Measurements from ENCODE around the gene MRI1. TPM values are rescaled to one million over a fixed set of nuclear protein-coding genes. Genes with fewer than 3 reads are reported as not detected.

MRI1 gene
- total and polyA plus RNA-seq, 2 donors (not counting 3 experiments of a cell fraction or from before 2014, with no cell fraction given), result 56.2 to 63.2 TPM

DNA sequence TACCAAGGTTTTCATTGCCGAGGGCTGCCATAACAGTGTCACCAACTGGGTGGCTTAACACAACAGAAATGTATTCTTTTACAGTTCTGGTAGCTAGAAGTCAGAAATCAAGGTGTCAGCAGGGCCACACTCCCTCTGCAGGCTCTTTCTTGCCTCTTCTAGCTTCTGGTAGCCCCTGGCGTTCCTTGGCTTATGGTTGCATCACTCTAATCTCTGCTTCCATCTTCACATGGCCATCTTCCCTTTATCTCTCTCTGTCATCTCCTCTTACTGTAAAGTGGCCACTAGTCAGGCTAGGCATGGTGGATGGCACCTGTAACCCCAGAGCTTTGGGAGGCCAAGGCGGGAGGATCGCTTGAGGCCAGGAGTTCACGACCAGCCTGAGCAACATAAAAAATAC is 38.0 kb upstream of the MRI1 start:
- intact Hi-C loops (cut with micrococcal nuclease) (no loop called here), dilution Hi-C loops (cut with MboI; ENCODE audit: extremely low pct_ligation_motif_present, low sequenced_read_pairs) (no loop called here)
- Histone ChIP-seq H3K4me1 (ENCODE audit: control insufficient read depth, extremely low read depth, insufficient read depth, low read length) (peaks cover 14% of the 10 kb centered on the region), H3K27ac (ENCODE audit: insufficient read depth, low read depth, low read length) (no peak overlapping the region), H2AFZ (ENCODE audit: low read depth, low read length) (no peak overlapping the region), H3K9ac (replicated peaks; ENCODE audit: extremely low read depth, insufficient read depth, low read length) (no peak overlapping the region), H3K4me2 (ENCODE audit: insufficient read depth, low read length) (no peak overlapping the region), H3K9me3 (replicated peaks; ENCODE audit: control insufficient read depth, insufficient read depth, low read length) (no peaks in the 10 kb centered on the region), H3K27me3 (ENCODE audit: control insufficient read depth in 2 of 2, insufficient read depth in 2 of 2, low read length in 2 of 2) (no peaks in the 10 kb centered on the region), H3K4me3 (replicated peaks in 1 of 3; ENCODE audit: insufficient read depth in 1 of 3, low read depth in 1 of 3, low read length in 3 of 3) (no peak overlapping the region), H3K79me2 (ENCODE audit: control insufficient read depth, insufficient read depth, low read length) (no peaks in the 10 kb centered on the region), H3K36me3 (ENCODE audit: control insufficient read depth in 2 of 2, extremely low read depth in 1 of 2, insufficient read depth in 2 of 2, low read length in 2 of 2) (no peaks in the 10 kb centered on the region), H4K20me1 (replicated peaks; ENCODE audit: control insufficient read depth, extremely low read depth, insufficient read depth, low read length) (no peaks in the 10 kb centered on the region), H3K9me1 (replicated peaks; ENCODE audit: control insufficient read depth, extremely low read depth, insufficient read depth, low read length) (no peaks in the 10 kb centered on the region)
- TF ChIP-seq POLR2A (IDR thresholded peaks at IDR 0.05; ENCODE audit: low read depth, low read length) (no peak), EZH2 (IDR thresholded peaks at IDR 0.05; ENCODE audit: borderline replicate concordance, low read depth, low read length, severe bottlenecking) (no peak)
- no TSS peak for BruUV-seq (replicated peaks)
- ChIA-PET POLR2A (no interaction called here), CTCF (no interaction called here)
- DNase-seq (ENCODE audit: low read depth, low spot score) (no peak), FAIRE-seq (no peak)

DNA sequence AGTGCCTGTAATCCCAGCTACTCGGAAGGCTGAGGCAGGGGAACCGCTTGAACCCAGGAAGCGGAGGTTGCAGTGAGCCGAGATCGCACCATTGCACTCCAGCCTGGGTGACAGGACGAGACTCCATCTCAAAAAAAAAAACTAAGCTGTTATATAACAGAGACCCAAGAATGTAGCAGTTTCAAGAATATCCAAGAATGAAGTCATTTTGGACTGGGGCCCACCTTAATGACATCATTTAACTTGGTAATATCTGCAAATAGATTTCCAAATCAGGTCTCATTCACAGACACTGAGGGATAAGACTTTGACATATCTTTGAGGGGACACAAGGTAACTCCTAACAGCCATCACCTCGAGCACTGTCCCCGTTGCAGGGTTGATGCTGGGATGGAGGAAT is 36.5 kb upstream of the MRI1 start:
- Histone ChIP-seq H3K4me3 (replicated peaks in 1 of 3; ENCODE audit: insufficient read depth in 1 of 3, low read depth in 1 of 3, low read length in 3 of 3) (no peak overlapping the region), H3K79me2 (ENCODE audit: control insufficient read depth, insufficient read depth, low read length) (no peaks in the 10 kb centered on the region), H3K4me2 (ENCODE audit: insufficient read depth, low read length) (no peak overlapping the region), H4K20me1 (replicated peaks; ENCODE audit: control insufficient read depth, extremely low read depth, insufficient read depth, low read length) (no peaks in the 10 kb centered on the region), H3K9me3 (replicated peaks; ENCODE audit: control insufficient read depth, insufficient read depth, low read length) (no peaks in the 10 kb centered on the region), H3K9me1 (replicated peaks; ENCODE audit: control insufficient read depth, extremely low read depth, insufficient read depth, low read length) (no peaks in the 10 kb centered on the region), H3K9ac (replicated peaks; ENCODE audit: extremely low read depth, insufficient read depth, low read length) (no peak overlapping the region), H3K4me1 (ENCODE audit: control insufficient read depth, extremely low read depth, insufficient read depth, low read length) (peaks cover 23% of the 10 kb centered on the region), H2AFZ (ENCODE audit: low read depth, low read length) (no peak overlapping the region), H3K36me3 (ENCODE audit: control insufficient read depth in 2 of 2, extremely low read depth in 1 of 2, insufficient read depth in 2 of 2, low read length in 2 of 2) (no peaks in the 10 kb centered on the region), H3K27ac (ENCODE audit: insufficient read depth, low read depth, low read length) (no peak overlapping the region), H3K27me3 (ENCODE audit: control insufficient read depth in 2 of 2, insufficient read depth in 2 of 2, low read length in 2 of 2) (no peaks in the 10 kb centered on the region)
- BruUV-seq (replicated peaks), result no TSS peak
- no peak for DNase-seq (ENCODE audit: low read depth, low spot score)
- intact Hi-C loops (cut with micrococcal nuclease), result no loop called here
- FAIRE-seq, result no peak
- ChIA-PET POLR2A (no interaction called here), CTCF (interaction anchor here (1.1 kb wide), 1 partner anchor 138 kb away, joined by 3 read pairs; no protein-coding TSS in a partner anchor)
- TF ChIP-seq POLR2AphosphoS5 (IDR thresholded peaks at IDR 0.05; ENCODE audit: insufficient read depth, low read depth, low read length) (no peak), EZH2 (IDR thresholded peaks at IDR 0.05; ENCODE audit: borderline replicate concordance, low read depth, low read length, severe bottlenecking) (no peak), POLR2A (IDR thresholded peaks at IDR 0.05; ENCODE audit: low read depth, low read length) (no peak), MYC (IDR thresholded peaks at IDR 0.05; ENCODE audit: low read depth, low read length) (no peak), FOS (IDR thresholded peaks at IDR 0.05; ENCODE audit: borderline replicate concordance, insufficient read depth, low read length) (no peak), GATA2 (IDR thresholded peaks at IDR 0.05; ENCODE audit: insufficient read depth, insufficient read length, low read depth, low read length) (no peak), JUN (IDR thresholded peaks at IDR 0.05; ENCODE audit: borderline replicate concordance, insufficient read depth, insufficient read length, low read depth) (no peak)
- TF ChIP-seq, protein P1, sequence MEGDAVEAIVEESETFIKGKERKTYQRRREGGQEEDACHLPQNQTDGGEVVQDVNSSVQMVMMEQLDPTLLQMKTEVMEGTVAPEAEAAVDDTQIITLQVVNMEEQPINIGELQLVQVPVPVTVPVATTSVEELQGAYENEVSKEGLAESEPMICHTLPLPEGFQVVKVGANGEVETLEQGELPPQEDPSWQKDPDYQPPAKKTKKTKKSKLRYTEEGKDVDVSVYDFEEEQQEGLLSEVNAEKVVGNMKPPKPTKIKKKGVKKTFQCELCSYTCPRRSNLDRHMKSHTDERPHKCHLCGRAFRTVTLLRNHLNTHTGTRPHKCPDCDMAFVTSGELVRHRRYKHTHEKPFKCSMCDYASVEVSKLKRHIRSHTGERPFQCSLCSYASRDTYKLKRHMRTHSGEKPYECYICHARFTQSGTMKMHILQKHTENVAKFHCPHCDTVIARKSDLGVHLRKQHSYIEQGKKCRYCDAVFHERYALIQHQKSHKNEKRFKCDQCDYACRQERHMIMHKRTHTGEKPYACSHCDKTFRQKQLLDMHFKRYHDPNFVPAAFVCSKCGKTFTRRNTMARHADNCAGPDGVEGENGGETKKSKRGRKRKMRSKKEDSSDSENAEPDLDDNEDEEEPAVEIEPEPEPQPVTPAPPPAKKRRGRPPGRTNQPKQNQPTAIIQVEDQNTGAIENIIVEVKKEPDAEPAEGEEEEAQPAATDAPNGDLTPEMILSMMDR (IDR thresholded peaks at IDR 0.05; ENCODE audit: extremely low read depth in 1 of 2, insufficient read depth in 1 of 2, low read depth in 1 of 2, low read length in 2 of 2), result no peak
- TF ChIP-seq, protein P2, sequence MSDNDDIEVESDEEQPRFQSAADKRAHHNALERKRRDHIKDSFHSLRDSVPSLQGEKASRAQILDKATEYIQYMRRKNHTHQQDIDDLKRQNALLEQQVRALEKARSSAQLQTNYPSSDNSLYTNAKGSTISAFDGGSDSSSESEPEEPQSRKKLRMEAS (IDR thresholded peaks at IDR 0.05; ENCODE audit: insufficient read depth, insufficient read length), result no peak
- dilution Hi-C loops (cut with MboI; ENCODE audit: extremely low pct_ligation_motif_present, low sequenced_read_pairs), result no loop called here

Measured in endothelial cell of umbilical vein (primary cell).